Breast epithelium (tissue), 4 donors: Measurements from ENCODE around the gene ATP6V0B. TPM values are rescaled to one million over a fixed set of nuclear protein-coding genes. Genes with fewer than 3 reads are reported as not detected.

ENCODE experiments used
- DNase-seq, 2 donors: peaks; one replicate each; pipeline ENCODE4 v3.0.0-alpha.2; 2019; ENCODE audit warnings: low spot score in 2 of 2
- H3K27ac ChIP-seq, 2 donors: fragments of 200-600 bp; sonication (generic) in 1 of 2; one replicate each; pipeline ENCODE4 v1.5.1; 2016 to 2019; ENCODE audit warnings: mild to moderate bottlenecking in 1 of 2
- H3K27me3 ChIP-seq, 2 donors: fragments of 200-600 bp; sonication (generic) in 1 of 2; one replicate each; pipeline versions ENCODE4 v1.5.1 to v1.6.0; 2017 to 2019; ENCODE audit warnings: control low read depth in 1 of 2, mild to moderate bottlenecking in 1 of 2
- H3K36me3 ChIP-seq: fragments of 200-600 bp; one replicate; pipeline ENCODE4 v1.5.1; 2019
- H3K4me1 ChIP-seq, 2 donors: fragments of 200-600 bp; sonication (generic); one replicate each; pipeline ENCODE4 v1.5.1; 2016 to 2019; ENCODE audit warnings: control low read depth in 1 of 2
- H3K4me3 ChIP-seq, 3 donors: fragments of 200-600 bp; sonication (generic); 1 replicate in 2 of 3; 2 replicates in 1 of 3; pipeline ENCODE4 v1.5.1; 2016 to 2019; ENCODE audit warnings: mild to moderate bottlenecking in 3 of 3, moderate library complexity in 2 of 3
- H3K9me3 ChIP-seq, 2 donors: fragments of 200-600 bp; sonication (generic) in 1 of 2; one replicate each; pipeline ENCODE4 v1.5.1; 2016 to 2019; ENCODE audit warnings: control low read depth in 1 of 2
- POLR2A ChIP-seq: fragments of 450-650 bp; IDR thresholded peaks from one replicate; pipeline ENCODE4 v1.6.1; 2016; ENCODE audit warnings: antibody characterized with exemption, mild to moderate bottlenecking, moderate library complexity
- POLR2AphosphoS5 ChIP-seq, 3 donors: sonication (generic); formaldehyde crosslinking; IDR thresholded peaks; one replicate each; pipeline ENCODE4 v1.6.1; 2017; ENCODE audit warnings: antibody characterized with exemption in 3 of 3
- intact Hi-C: fragments of 100-400 bp; cut with DNase I; formaldehyde crosslinking; loops from one replicate; pipeline ENCODE4 v1.15.1; 2023; ENCODE audit warnings: low total_unique reads
- total RNA-seq, 3 donors: library from RNA; depleted of rRNA; stranded (reverse); fragments of >200 nt; gene quantifications; one replicate each; pipeline ENCODE4 v1.1.0, GENCODE V29; 2016
- TF ChIP-seq, protein P1 (sequence below), 3 donors: fragments of 450-650 bp; IDR thresholded peaks; one replicate each; pipeline ENCODE4 v1.5.1; 2016 to 2017; ENCODE audit warnings: antibody characterized with exemption in 3 of 3, mild to moderate bottlenecking in 3 of 3, moderate library complexity in 3 of 3

Gene ATP6V0B
- total RNA-seq, 3 donors from 2014 or later = 131 to 156 (median 155) TPM

DNA sequence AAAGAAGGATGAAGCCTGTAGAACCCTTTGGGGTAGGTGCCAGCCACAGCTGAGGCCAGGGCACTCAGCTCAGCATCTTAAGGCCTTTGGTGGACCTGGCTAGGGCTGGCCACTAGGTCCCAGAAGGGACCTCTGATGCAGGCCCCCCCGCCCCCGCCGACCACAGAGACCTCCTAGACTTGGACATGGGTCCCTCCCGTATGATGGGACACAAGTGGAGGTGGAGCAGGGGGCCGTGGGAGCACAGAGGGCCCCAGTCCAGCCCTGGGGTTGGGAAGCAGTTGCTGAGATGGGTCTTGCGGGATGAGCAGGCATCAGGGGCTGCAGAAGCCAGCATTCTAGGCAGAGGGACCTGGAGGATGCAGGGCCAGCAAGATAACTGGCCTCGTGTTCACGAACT, 7.5 kb downstream of the ATP6V0B start:
- intact Hi-C loops = no loop called here
- no peaks in the 10 kb centered on the region for H3K36me3 ChIP-seq

DNA sequence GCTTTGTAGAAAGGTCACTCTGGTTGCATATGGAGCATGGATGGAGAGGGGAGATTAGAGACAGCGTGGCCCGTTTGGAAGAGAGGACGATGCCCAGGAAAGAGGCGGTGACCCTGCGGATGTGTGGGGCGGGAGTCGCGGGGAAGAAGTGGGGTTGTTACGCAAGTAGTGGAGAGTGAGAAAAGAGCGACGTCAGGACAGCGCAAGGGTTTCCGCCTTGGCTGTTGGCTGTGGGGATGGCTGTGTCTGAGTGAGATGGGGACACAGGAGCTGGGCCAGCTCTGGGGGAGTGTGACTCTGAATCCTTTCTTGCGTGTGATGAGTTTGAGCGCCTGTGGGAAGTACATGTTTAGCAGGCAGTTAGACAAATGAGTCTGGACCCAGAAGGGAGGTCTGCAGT, 8.0 kb downstream of the ATP6V0B start:
- TF ChIP-seq POLR2A = no peak
- TF ChIP-seq, protein P1, sequence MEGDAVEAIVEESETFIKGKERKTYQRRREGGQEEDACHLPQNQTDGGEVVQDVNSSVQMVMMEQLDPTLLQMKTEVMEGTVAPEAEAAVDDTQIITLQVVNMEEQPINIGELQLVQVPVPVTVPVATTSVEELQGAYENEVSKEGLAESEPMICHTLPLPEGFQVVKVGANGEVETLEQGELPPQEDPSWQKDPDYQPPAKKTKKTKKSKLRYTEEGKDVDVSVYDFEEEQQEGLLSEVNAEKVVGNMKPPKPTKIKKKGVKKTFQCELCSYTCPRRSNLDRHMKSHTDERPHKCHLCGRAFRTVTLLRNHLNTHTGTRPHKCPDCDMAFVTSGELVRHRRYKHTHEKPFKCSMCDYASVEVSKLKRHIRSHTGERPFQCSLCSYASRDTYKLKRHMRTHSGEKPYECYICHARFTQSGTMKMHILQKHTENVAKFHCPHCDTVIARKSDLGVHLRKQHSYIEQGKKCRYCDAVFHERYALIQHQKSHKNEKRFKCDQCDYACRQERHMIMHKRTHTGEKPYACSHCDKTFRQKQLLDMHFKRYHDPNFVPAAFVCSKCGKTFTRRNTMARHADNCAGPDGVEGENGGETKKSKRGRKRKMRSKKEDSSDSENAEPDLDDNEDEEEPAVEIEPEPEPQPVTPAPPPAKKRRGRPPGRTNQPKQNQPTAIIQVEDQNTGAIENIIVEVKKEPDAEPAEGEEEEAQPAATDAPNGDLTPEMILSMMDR (IDR thresholded peaks at IDR 0.05) = no peak
- no peak for TF ChIP-seq POLR2AphosphoS5 (IDR thresholded peaks at IDR 0.05)
- Histone ChIP-seq H3K4me1 (peaks cover 0 to 9% of the 10 kb centered on the region in 2 donors), H3K27ac (peak overlapping the region in 1 of 2 donors; percentile 5), H3K9me3 (no peaks in the 10 kb centered on the region), H3K4me3 (no peak overlapping the region), H3K36me3 (no peaks in the 10 kb centered on the region), H3K27me3 (no peaks in the 10 kb centered on the region)
- intact Hi-C loops = no loop called here
- no peak for DNase-seq

More for the DNA sequence above, 7.5 kb downstream of the ATP6V0B start:
- H3K4me3 ChIP-seq = no peak overlapping the region
- peaks cover 0 to 9% of the 10 kb centered on the region in 2 donors for H3K4me1 ChIP-seq
- no peaks in the 10 kb centered on the region for H3K27me3 ChIP-seq
- peak overlapping the region in 1 of 2 donors; percentile 5 for H3K27ac ChIP-seq
- TF ChIP-seq POLR2AphosphoS5 (IDR thresholded peaks at IDR 0.05) (no peak), POLR2A (no peak)
- TF ChIP-seq, protein P1 (IDR thresholded peaks at IDR 0.05) = no peak
- no peaks in the 10 kb centered on the region for H3K9me3 ChIP-seq
- DNase-seq = no peak

DNA sequence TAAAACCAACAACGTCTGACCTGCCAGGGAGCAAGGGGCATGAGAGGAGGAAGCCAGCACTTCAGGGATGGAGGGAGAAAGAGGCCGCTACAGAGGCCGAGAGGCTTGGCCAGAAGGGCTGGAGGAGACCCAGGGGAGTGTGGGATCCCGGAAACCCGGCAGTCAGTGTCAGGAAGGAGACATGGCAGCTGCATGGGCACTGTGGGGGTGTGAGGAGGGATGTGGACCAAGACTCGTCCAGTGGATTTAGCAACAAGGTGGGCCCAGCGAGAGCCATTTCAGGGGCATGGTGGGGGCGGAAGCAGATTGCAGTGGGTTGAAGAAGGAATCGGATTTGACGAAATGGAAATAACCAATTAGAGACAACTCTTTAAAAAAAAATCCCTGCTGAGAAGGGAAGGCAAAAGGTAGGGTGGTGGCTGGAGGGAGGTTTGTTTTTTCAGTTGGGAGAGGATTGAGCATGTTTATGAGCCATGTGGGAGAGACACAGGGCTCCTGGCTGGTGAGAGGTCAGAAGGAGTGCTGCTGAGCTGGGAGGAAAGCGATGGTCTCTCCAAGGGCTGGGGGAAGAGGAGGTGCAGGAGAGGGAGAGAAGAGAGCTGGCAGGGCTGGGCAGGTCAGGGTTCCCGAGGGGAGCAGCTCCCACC, 8.6 kb downstream of the ATP6V0B start:
- DNase-seq = no peak
- H3K4me1 ChIP-seq = peaks cover 0 to 4% of the 10 kb centered on the region in 2 donors
- no peaks in the 10 kb centered on the region for H3K9me3 ChIP-seq
- H3K27ac ChIP-seq = no peak overlapping the region
- intact Hi-C loops = no loop called here
- TF ChIP-seq, protein P1 (IDR thresholded peaks at IDR 0.05) = no peak
- no peak for TF ChIP-seq POLR2AphosphoS5 (IDR thresholded peaks at IDR 0.05)
- TF ChIP-seq POLR2A = no peak
- no peaks in the 10 kb centered on the region for H3K27me3 ChIP-seq
- no peak overlapping the region for H3K4me3 ChIP-seq
- H3K36me3 ChIP-seq = no peaks in the 10 kb centered on the region

DNA sequence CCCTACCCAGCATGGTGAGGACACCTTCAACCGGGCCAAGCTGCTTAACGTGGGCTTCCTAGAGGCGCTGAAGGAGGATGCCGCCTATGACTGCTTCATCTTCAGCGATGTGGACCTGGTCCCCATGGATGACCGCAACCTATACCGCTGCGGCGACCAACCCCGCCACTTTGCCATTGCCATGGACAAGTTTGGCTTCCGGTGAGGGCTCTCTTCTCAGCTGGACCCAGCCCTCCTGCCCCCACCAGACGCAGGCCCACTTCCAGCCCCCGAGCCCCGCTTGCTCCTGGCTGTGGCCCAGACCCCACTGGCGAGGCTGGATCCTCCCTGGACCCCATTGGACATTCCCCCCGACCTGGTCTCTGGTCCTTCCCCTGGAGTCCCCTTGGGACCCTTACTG, 10.1 kb downstream of the ATP6V0B start:
- H3K9me3 ChIP-seq = no peaks in the 10 kb centered on the region
- no peak for DNase-seq
- no peaks in the 10 kb centered on the region for H3K4me1 ChIP-seq
- no peak overlapping the region for H3K27ac ChIP-seq
- H3K4me3 ChIP-seq = no peak overlapping the region
- TF ChIP-seq POLR2AphosphoS5 (IDR thresholded peaks at IDR 0.05) (no peak), POLR2A (no peak)
- TF ChIP-seq, protein P1 (IDR thresholded peaks at IDR 0.05) = no peak
- intact Hi-C loops = loop anchor here (1.0 kb wide), 1 partner anchor 41 kb away; no protein-coding TSS in a partner anchor
- no peaks in the 10 kb centered on the region for H3K36me3 ChIP-seq
- no peaks in the 10 kb centered on the region for H3K27me3 ChIP-seq

DNA sequence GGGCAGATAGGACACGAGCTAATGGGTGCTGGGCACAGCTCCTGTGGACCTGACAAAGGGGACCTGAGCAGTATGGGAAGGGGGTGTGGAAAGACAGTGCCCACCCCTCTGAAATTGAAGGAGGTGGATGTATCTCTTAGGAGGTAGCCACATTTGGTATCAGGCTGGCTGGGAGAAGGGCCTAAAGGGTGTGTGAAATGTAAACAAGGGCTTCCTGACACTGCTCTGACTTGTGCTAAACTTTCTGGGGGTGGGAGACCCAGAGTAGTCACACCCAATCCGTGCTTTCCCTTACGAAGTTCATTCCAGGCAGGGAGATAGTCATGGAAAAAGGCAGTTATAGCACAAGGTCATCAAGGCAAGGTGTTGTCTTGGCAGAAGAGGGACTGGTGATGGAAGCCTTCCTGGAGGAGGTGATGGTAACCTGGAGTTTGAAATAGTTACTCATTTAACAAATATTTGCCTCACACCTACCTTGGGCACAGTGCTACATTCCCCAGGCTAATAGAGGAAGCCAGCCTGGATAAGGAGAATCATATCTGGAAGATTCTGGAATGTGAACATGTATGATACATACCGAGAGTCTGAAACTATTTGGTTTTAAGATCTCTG, 11.3 kb downstream of the ATP6V0B start:
- TF ChIP-seq, protein P1 (IDR thresholded peaks at IDR 0.05) = no peak
- TF ChIP-seq POLR2A (no peak), POLR2AphosphoS5 (IDR thresholded peaks at IDR 0.05) (no peak)
- Histone ChIP-seq H3K9me3 (no peaks in the 10 kb centered on the region), H3K27me3 (no peaks in the 10 kb centered on the region), H3K27ac (no peak overlapping the region), H3K4me3 (no peak overlapping the region), H3K36me3 (no peaks in the 10 kb centered on the region), H3K4me1 (peaks cover 0 to 3% of the 10 kb centered on the region in 2 donors)
- no peak for DNase-seq
- intact Hi-C loops = loop anchor here (1.0 kb wide), 1 partner anchor 40 kb away; no protein-coding TSS in a partner anchor
